ENCODE results near the gene IL4I1. TPM values are rescaled to one million over a fixed set of nuclear protein-coding genes. Genes with fewer than 3 reads are reported as not detected.

Gene IL4I1
- total RNA-seq, 4 donors from 2014 or later, result 0.15 to 1.1 TPM; not detected in 2

DNA sequence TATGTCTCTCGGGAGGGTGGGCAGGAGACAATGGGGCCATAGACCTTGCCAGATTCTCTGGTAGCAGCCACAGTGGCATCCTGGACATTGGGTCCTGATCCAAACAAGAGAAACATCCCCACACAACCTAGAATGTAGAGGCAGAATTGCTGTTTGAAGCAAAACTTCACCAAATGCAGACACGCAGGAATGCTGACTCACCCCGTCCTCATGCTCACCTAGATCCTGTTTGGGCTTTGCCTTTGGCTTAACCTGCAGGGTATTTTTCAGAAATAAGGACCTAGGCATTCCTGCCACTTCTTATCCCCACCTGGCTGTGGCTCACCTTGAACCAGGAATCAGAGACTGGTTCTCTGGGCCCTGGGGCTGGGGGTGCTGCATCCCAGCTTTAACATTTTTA lies 11.9 kb downstream of the IL4I1 start:
- intact Hi-C loops (cut with DNase I; ENCODE audit: low total_unique reads) (no loop called here), in situ Hi-C loops (cut with MboI; ENCODE audit: low sequenced_read_pairs in 4 of 4) (no loop called here)
- Histone ChIP-seq H3K27ac (no peak overlapping the region), H3K9me3 (no peaks in the 10 kb centered on the region), H3K4me3 (no peak overlapping the region), H3K36me3 (peaks cover 14 to 67% of the 10 kb centered on the region in 2 donors), H3K27me3 (no peaks in the 10 kb centered on the region), H3K4me1 (peaks cover 0 to 3% of the 10 kb centered on the region in 2 donors)
- DNase-seq (no peak), ATAC-seq (no peak)
- TF ChIP-seq POLR2A (IDR thresholded peaks at IDR 0.05), result no peak
- TF ChIP-seq, protein P1, sequence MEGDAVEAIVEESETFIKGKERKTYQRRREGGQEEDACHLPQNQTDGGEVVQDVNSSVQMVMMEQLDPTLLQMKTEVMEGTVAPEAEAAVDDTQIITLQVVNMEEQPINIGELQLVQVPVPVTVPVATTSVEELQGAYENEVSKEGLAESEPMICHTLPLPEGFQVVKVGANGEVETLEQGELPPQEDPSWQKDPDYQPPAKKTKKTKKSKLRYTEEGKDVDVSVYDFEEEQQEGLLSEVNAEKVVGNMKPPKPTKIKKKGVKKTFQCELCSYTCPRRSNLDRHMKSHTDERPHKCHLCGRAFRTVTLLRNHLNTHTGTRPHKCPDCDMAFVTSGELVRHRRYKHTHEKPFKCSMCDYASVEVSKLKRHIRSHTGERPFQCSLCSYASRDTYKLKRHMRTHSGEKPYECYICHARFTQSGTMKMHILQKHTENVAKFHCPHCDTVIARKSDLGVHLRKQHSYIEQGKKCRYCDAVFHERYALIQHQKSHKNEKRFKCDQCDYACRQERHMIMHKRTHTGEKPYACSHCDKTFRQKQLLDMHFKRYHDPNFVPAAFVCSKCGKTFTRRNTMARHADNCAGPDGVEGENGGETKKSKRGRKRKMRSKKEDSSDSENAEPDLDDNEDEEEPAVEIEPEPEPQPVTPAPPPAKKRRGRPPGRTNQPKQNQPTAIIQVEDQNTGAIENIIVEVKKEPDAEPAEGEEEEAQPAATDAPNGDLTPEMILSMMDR (IDR thresholded peaks at IDR 0.05 in 4 of 5, conservative IDR thresholded peaks at IDR 0.05 in 1 of 5), result no peak

DNA sequence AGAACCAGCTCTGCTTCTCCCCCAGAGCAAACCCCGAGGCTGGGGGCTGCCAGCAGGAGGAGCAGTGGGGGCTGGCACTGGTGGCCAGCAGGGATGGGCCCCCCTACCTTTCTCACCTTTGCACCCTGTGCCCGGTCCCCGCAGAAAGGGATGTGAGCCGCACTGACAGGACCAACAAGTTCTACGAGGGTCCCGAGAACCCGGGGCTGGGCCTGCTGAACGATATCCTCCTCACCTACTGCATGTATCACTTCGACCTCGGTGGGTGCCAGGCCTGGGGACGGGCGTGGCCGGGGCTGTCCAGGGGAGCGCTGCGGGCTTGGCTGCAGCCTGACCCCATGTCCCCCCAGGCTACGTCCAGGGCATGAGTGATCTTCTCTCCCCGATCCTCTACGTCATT lies 12.6 kb downstream of the IL4I1 start:
- H3K36me3 ChIP-seq, result peaks cover 14 to 74% of the 10 kb centered on the region in 2 donors

DNA sequence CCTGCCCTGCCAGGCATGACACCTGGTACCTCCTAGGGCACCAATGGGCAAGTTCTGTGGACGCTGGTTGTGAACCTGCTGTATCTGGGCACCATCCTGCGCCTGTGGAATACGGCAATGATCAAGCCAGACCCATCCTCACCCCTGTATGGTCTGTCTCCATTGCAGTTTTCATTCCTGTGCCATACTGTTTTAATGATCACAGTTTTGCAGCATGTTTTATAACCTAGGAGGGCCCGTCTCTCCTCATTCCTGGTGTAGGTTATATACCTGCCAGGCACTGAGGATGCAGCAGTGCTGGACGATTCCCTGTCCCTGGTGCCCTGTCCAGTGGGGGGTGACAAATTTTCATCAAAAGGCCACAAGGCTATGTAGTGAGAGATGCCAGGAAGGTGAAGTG lies 13.6 kb downstream of the IL4I1 start:
- ATAC-seq (no peak), DNase-seq (no peak)
- Histone ChIP-seq H3K27ac (no peak overlapping the region), H3K36me3 (peaks cover 14 to 81% of the 10 kb centered on the region in 2 donors), H3K4me1 (peaks cover 7 to 14% of the 10 kb centered on the region in 2 donors), H3K4me3 (no peak overlapping the region), H3K27me3 (no peaks in the 10 kb centered on the region), H3K9me3 (no peaks in the 10 kb centered on the region)
- TF ChIP-seq, protein P1 (IDR thresholded peaks at IDR 0.05 in 4 of 5, conservative IDR thresholded peaks at IDR 0.05 in 1 of 5), result no peak
- no peak for TF ChIP-seq POLR2A (IDR thresholded peaks at IDR 0.05)
- in situ Hi-C loops (cut with MboI; ENCODE audit: low sequenced_read_pairs in 4 of 4), result no loop called here
- intact Hi-C loops (cut with DNase I; ENCODE audit: low total_unique reads), result no loop called here

More for the DNA sequence above, 12.6 kb downstream of the IL4I1 start:
- DNase-seq (no peak), ATAC-seq (no peak)
- Histone ChIP-seq H3K27ac (no peak overlapping the region), H3K9me3 (no peaks in the 10 kb centered on the region), H3K4me1 (peaks cover 0 to 4% of the 10 kb centered on the region in 2 donors), H3K4me3 (no peak overlapping the region), H3K27me3 (no peaks in the 10 kb centered on the region)
- in situ Hi-C loops (cut with MboI; ENCODE audit: low sequenced_read_pairs in 4 of 4), result no loop called here
- intact Hi-C loops (cut with DNase I; ENCODE audit: low total_unique reads), result no loop called here
- TF ChIP-seq, protein P1 (IDR thresholded peaks at IDR 0.05 in 4 of 5, conservative IDR thresholded peaks at IDR 0.05 in 1 of 5), result no peak
- TF ChIP-seq POLR2A (IDR thresholded peaks at IDR 0.05), result no peak

DNA sequence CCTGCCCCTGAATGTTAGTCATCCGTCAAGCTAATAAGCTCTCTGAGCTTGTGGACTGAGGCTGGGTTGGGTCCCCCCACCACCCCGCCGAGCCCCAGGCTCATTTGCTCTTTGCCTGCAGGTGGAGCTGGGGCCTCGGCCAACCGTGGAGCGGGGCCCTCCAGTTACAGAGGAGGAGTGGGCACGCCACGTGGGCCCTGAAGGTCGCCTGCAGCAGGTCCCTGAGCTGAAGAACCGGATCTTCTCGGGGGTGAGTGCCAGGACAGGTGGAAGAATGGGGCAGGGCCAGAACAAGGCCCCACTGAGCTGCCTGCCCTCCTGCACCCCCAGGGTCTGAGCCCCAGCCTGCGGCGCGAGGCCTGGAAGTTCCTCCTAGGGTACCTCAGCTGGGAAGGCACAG lies 14.0 kb downstream of the IL4I1 start:
- Histone ChIP-seq H3K4me3 (no peak overlapping the region), H3K9me3 (no peaks in the 10 kb centered on the region), H3K4me1 (peaks cover 7 to 16% of the 10 kb centered on the region in 2 donors), H3K36me3 (peaks cover 14 to 81% of the 10 kb centered on the region in 2 donors), H3K27me3 (no peaks in the 10 kb centered on the region), H3K27ac (no peak overlapping the region)
- TF ChIP-seq, protein P1 (IDR thresholded peaks at IDR 0.05 in 4 of 5, conservative IDR thresholded peaks at IDR 0.05 in 1 of 5), result no peak
- TF ChIP-seq POLR2A (IDR thresholded peaks at IDR 0.05), result no peak
- in situ Hi-C loops (cut with MboI; ENCODE audit: low sequenced_read_pairs in 4 of 4) (no loop called here), intact Hi-C loops (cut with DNase I; ENCODE audit: low total_unique reads) (no loop called here)
- no peak for ATAC-seq
- DNase-seq, result no peak
